SK-N-SH (cell line): ENCODE results near the gene PHYKPL. TPM values are rescaled to one million over a fixed set of nuclear protein-coding genes. Genes with fewer than 3 reads are reported as not detected.

Experiments
- CTCF ChIA-PET: fragments of 300-600, 350-600 bp; formaldehyde crosslinking; extraction: SDS; loops from one replicate; lab custom pipeline; 2021; lab: Yijun Ruan, JAX
- POLR2A ChIA-PET: fragments of 350-600 bp; sonication (Branson Sonifier 250); formaldehyde crosslinking; extraction: SDS; loops from one replicate; lab custom pipeline; 2020; ENCODE audit warnings: antibody characterized with exemption, inconsistent platforms; lab: Yijun Ruan, JAX
- DNase-seq: peaks from one replicate; pipeline ENCODE4 v3.0.0; 2012
- H2AFZ ChIP-seq: fragments of 200-600 bp; sonication (generic); 2 replicates; pipeline ENCODE4 v1.8.1; 2016; ENCODE audit warnings: antibody characterized with exemption, mild to moderate bottlenecking, low read depth
- H3F3A ChIP-seq: fragments of 200-600 bp; sonication (generic); replicated peaks from 2 replicates; pipeline ENCODE3; 2016; ENCODE audit warnings: antibody characterized with exemption, mild to moderate bottlenecking; ENCODE audit not compliant: insufficient read depth
- H3K27ac ChIP-seq, 2 experiments: fragments of 200-500 bp in 1 of 2; fragments of 200-600 bp in 1 of 2; sonication (Bioruptor generic) in 1 of 2; sonication (generic), shearing (Covaris generic) in 1 of 2; 2 replicates each; pipeline versions ENCODE4 v1.5.1 to v1.6.1; 2014 to 2016; ENCODE audit warnings: low read depth in 2 of 2, inconsistent platforms in 1 of 2, low read length in 1 of 2, mild to moderate bottlenecking in 1 of 2, mixed read lengths in 1 of 2
- H3K27me3 ChIP-seq: fragments of 200-600 bp; sonication (generic), shearing (Covaris generic); 2 replicates; pipeline ENCODE4 v1.6.1; 2016; ENCODE audit warnings: mixed run types; ENCODE audit not compliant: insufficient read depth
- H3K36me3 ChIP-seq, 2 experiments: fragments of 200-500 bp in 1 of 2; fragments of 200-600 bp in 1 of 2; sonication (Bioruptor generic) in 1 of 2; sonication (generic) in 1 of 2; replicated peaks in 1 of 2; 2 replicates each; pipeline versions ENCODE3 to v1.5.1; 2014 to 2016; ENCODE audit warnings: low read length in 1 of 2, mild to moderate bottlenecking in 1 of 2; ENCODE audit not compliant: insufficient read depth in 2 of 2, control insufficient read depth in 1 of 2
- H3K4me1 ChIP-seq, 2 experiments: fragments of 200-500 bp in 1 of 2; fragments of 200-600 bp in 1 of 2; sonication (Bioruptor generic) in 1 of 2; sonication (generic), shearing (Covaris generic) in 1 of 2; 2 replicates each; pipeline versions ENCODE4 v1.5.1 to v1.6.1; 2014 to 2016; ENCODE audit warnings: low read depth in 1 of 2, low read length in 1 of 2, mixed run types in 1 of 2; ENCODE audit not compliant: insufficient read depth in 2 of 2, control insufficient read depth in 1 of 2
- H3K4me2 ChIP-seq: fragments of 200-600 bp; sonication (generic), shearing (Covaris generic); 2 replicates; pipeline ENCODE4 v1.6.1; 2017; ENCODE audit warnings: mixed run types
- H3K4me3 ChIP-seq, 2 experiments: fragments of 200-500 bp in 1 of 2; fragments of 200-600 bp in 1 of 2; sonication (Bioruptor generic) in 1 of 2; sonication (generic), shearing (Covaris generic) in 1 of 2; 2 replicates each; pipeline versions ENCODE4 v1.5.1 to v1.8.1; 2014 to 2016; ENCODE audit warnings: low read depth in 2 of 2, inconsistent platforms in 1 of 2, low read length in 1 of 2, mild to moderate bottlenecking in 1 of 2, mixed read lengths in 1 of 2, moderate library complexity in 1 of 2
- H3K79me2 ChIP-seq: fragments of 200-600 bp; sonication (generic); 2 replicates; pipeline ENCODE4 v1.8.1; 2017; ENCODE audit warnings: mild to moderate bottlenecking; ENCODE audit not compliant: insufficient read depth
- H3K9ac ChIP-seq: fragments of 200-600 bp; sonication (generic); 2 replicates; pipeline ENCODE4 v1.6.1; 2017; ENCODE audit warnings: mixed run types
- H3K9me2 ChIP-seq: fragments of 200-600 bp; sonication (generic); 2 replicates; pipeline ENCODE4 v1.6.1; 2017; ENCODE audit warnings: mixed run types
- H3K9me3 ChIP-seq: fragments of 200-600 bp; sonication (generic); 2 replicates; pipeline ENCODE4 v1.6.1; 2017; ENCODE audit warnings: mixed run types, mild to moderate bottlenecking, moderate library complexity
- H4K20me1 ChIP-seq: fragments of 200-600 bp; sonication (generic); 2 replicates; pipeline ENCODE4 v1.6.1; 2017; ENCODE audit warnings: mild to moderate bottlenecking, mixed run types; ENCODE audit not compliant: insufficient read depth
- CHD2 ChIP-seq: fragments of 150-350 bp; IDR thresholded peaks from 2 replicates; pipeline ENCODE4 v1.6.1; 2018; ENCODE audit warnings: low read length; ENCODE audit not compliant: partially characterized antibody
- CTCF ChIP-seq: fragments of 200-600 bp; sonication (generic); IDR thresholded peaks from 2 replicates; pipeline ENCODE4 v1.6.1; 2017; ENCODE audit warnings: antibody characterized with exemption, mild to moderate bottlenecking, moderate library complexity
- ELF1 ChIP-seq: IDR thresholded peaks from 2 replicates; pipeline ENCODE4 v1.4.0; 2012
- EZH2phosphoT487 ChIP-seq: fragments of 200-600 bp; sonication (generic); IDR thresholded peaks from 2 replicates; pipeline ENCODE4 v1.6.1; 2017; ENCODE audit warnings: low read depth, mixed run types, mild to moderate bottlenecking, antibody characterized with exemption, moderate library complexity, borderline replicate concordance
- FOSL2 ChIP-seq: IDR thresholded peaks from 2 replicates; pipeline ENCODE4 v1.4.0; 2012; ENCODE audit warnings: low read depth, mild to moderate bottlenecking, moderate library complexity, borderline replicate concordance
- FOXJ3 ChIP-seq: sonication (generic); formaldehyde crosslinking; IDR thresholded peaks from 2 replicates; pipeline ENCODE4 v1.5.1; 2020; ENCODE audit warnings: mild to moderate bottlenecking, missing genetic modification reagents
- FOXM1 ChIP-seq: IDR thresholded peaks from 2 replicates; pipeline ENCODE4 v1.4.0; 2012; ENCODE audit warnings: low read depth, mild to moderate bottlenecking
- GABPA ChIP-seq: IDR thresholded peaks from 2 replicates; pipeline ENCODE4 v1.4.0; 2012; ENCODE audit warnings: low read depth, mild to moderate bottlenecking
- IRF3 ChIP-seq: fragments of 150-350 bp; IDR thresholded peaks from 2 replicates; pipeline ENCODE4 v1.6.1; 2016; ENCODE audit warnings: mild to moderate bottlenecking, low read depth, low read length
- JUND ChIP-seq: IDR thresholded peaks from 2 replicates; pipeline ENCODE4 v1.4.0; 2012
- MAX ChIP-seq: IDR thresholded peaks from 2 replicates; pipeline ENCODE4 v1.4.0; 2012; ENCODE audit warnings: low read depth
- NFIC ChIP-seq: IDR thresholded peaks from 2 replicates; pipeline ENCODE4 v1.4.0; 2012; ENCODE audit warnings: borderline replicate concordance
- NRF1 ChIP-seq: IDR thresholded peaks from 2 replicates; pipeline ENCODE4 v1.6.1; 2012; ENCODE audit warnings: low read depth, mild to moderate bottlenecking, low read length
- PBX3 ChIP-seq: IDR thresholded peaks from 2 replicates; pipeline ENCODE4; 2012
- POLR2AphosphoS5 ChIP-seq: IDR thresholded peaks from 2 replicates; pipeline ENCODE4 v1.6.1; 2012; ENCODE audit warnings: low read depth, low read length
- RAD21 ChIP-seq: IDR thresholded peaks from 2 replicates; pipeline ENCODE4 v1.6.1; 2012; ENCODE audit warnings: mild to moderate bottlenecking, low read length
- SIN3A ChIP-seq: IDR thresholded peaks from 2 replicates; pipeline ENCODE4 v1.6.1; 2012; ENCODE audit warnings: low read depth, mild to moderate bottlenecking, low read length, moderate library complexity, borderline replicate concordance
- TAF1 ChIP-seq: IDR thresholded peaks from 2 replicates; pipeline ENCODE4 v1.6.1; 2012; ENCODE audit warnings: low read depth, mild to moderate bottlenecking, low read length, moderate library complexity, borderline replicate concordance
- TCF12 ChIP-seq: IDR thresholded peaks from 2 replicates; pipeline ENCODE4 v1.4.0; 2012
- TEAD4 ChIP-seq: IDR thresholded peaks from 2 replicates; pipeline ENCODE4 v1.4.0; 2012; ENCODE audit warnings: mild to moderate bottlenecking, borderline replicate concordance; ENCODE audit not compliant: insufficient read depth
- USF2 ChIP-seq: fragments of 150-350 bp; IDR thresholded peaks from 2 replicates; pipeline ENCODE4 v1.6.1; 2017; ENCODE audit warnings: antibody characterized with exemption, low read length, low read depth, borderline replicate concordance
- YY1 ChIP-seq: IDR thresholded peaks from 2 replicates; pipeline ENCODE4 v1.4.0; 2012; ENCODE audit warnings: low read depth, mild to moderate bottlenecking
- WGBS: methylation state at CpG from one replicate; pipeline ENCODE4 v1.1.6; 2017; ENCODE audit warnings: low lambda C conversion rate; 5-methylcytosine and 5-hydroxymethylcytosine counted together
- polyA plus RNA-seq, 3 experiments: library from polyadenylated mRNA; depleted of rRNA; stranded (reverse); fragments of >200 nt; gene quantifications; 2 replicates each; pipeline ENCODE4 v1.2.3, GENCODE V29; 2012

Gene PHYKPL
- polyA plus RNA-seq, 1 of the 3 experiments (the other 2 are of a cell fraction), result 46.8 TPM

GRCh38 chr5:178250263-178250662 lies 17.7 kb upstream of the PHYKPL start:
- H2AFZ ChIP-seq, result no peak overlapping the region
- WGBS, result 13% methylated on average over 1 of the region's 6 CpGs
- H3K9ac ChIP-seq, result no peak overlapping the region

GRCh38 chr5:178249191-178249989 lies 16.8 kb upstream of the PHYKPL start:
- no peak for DNase-seq
- 57% methylated on average over 12 of the region's 13 CpGs for WGBS
- POLR2A ChIA-PET, result no interaction called here
- TF ChIP-seq IRF3 (no peak), ELF1 (no peak), TAF1 (no peak), FOSL2 (no peak), PBX3 (no peak), FOXM1 (no peak), CHD2 (no peak), NFIC (no peak), USF2 (no peak), NRF1 (no peak), CTCF (no peak), JUND (no peak), SIN3A (no peak), POLR2AphosphoS5 (no peak), RAD21 (no peak), YY1 (no peak), TCF12 (no peak), MAX (no peak)

More at GRCh38 chr5:178250263-178250662, 17.7 kb upstream of the PHYKPL start:
- no peaks in the 10 kb centered on the region for H3K9me3 ChIP-seq
- ChIA-PET CTCF (interaction anchor here (1.3 to 3.2 kb wide), 3 partner anchors 12 to 340 kb away, joined by 3 to 19 read pairs (median 17); partner anchors contain the start of gene COL23A1), POLR2A (no interaction called here)
- H3K4me2 ChIP-seq, result no peak overlapping the region
- H3K79me2 ChIP-seq, result no peaks in the 10 kb centered on the region
- H4K20me1 ChIP-seq, result no peaks in the 10 kb centered on the region
- no peaks in the 10 kb centered on the region for H3K9me2 ChIP-seq
- no peak overlapping the region; a peak in 1 of 4 replicates for H3K27ac ChIP-seq
- H3K36me3 ChIP-seq, result no peaks in the 10 kb centered on the region
- H3K4me3 ChIP-seq, result no peak overlapping the region
- no peaks in the 10 kb centered on the region for H3F3A ChIP-seq
- DNase-seq, result no peak
- H3K27me3 ChIP-seq, result no peaks in the 10 kb centered on the region
- TF ChIP-seq CHD2, result no peak
- TF ChIP-seq RAD21, result no peak
- no peak for TF ChIP-seq YY1
- no peak for TF ChIP-seq NFIC
- no peak for TF ChIP-seq FOXJ3
- TF ChIP-seq FOXM1, result no peak
- TF ChIP-seq TAF1, result no peak
- TF ChIP-seq ELF1, result no peak
- TF ChIP-seq JUND, result no peak
- no peak for TF ChIP-seq GABPA
- no peak for TF ChIP-seq SIN3A
- no peak for TF ChIP-seq FOSL2
- TF ChIP-seq EZH2phosphoT487, result no peak
- TF ChIP-seq POLR2AphosphoS5, result no peak
- no peak for TF ChIP-seq TEAD4
- peaks cover 0 to 20% of the 10 kb centered on the region in 2 experiments; a peak in 1 of 4 replicates for H3K4me1 ChIP-seq

More at GRCh38 chr5:178249191-178249989, 16.8 kb upstream of the PHYKPL start:
- H3K9ac ChIP-seq, result no peak overlapping the region
- H3K36me3 ChIP-seq, result no peaks in the 10 kb centered on the region
- no peak overlapping the region for H2AFZ ChIP-seq
- H3K27ac ChIP-seq, result no peak overlapping the region; a peak in 1 of 4 replicates
- no peaks in the 10 kb centered on the region for H3K27me3 ChIP-seq
- H3K79me2 ChIP-seq, result no peaks in the 10 kb centered on the region
- no peaks in the 10 kb centered on the region for H3F3A ChIP-seq
- no peak overlapping the region for H3K4me3 ChIP-seq
- H3K4me1 ChIP-seq, result peaks cover 0 to 20% of the 10 kb centered on the region in 2 experiments; a peak in 1 of 4 replicates
- no peaks in the 10 kb centered on the region for H3K9me3 ChIP-seq
- H3K9me2 ChIP-seq, result no peaks in the 10 kb centered on the region
- H4K20me1 ChIP-seq, result no peaks in the 10 kb centered on the region
- H3K4me2 ChIP-seq, result no peak overlapping the region
- CTCF ChIA-PET, result interaction anchor here (1.6 to 3.2 kb wide), 2 partner anchors 14 to 341 kb away, joined by 6 to 19 read pairs; partner anchors contain the start of gene COL23A1
